Smooth muscle cell of the pulmonary artery (primary cell): ENCODE data around the gene IDH3G. TPM values are rescaled to one million over a fixed set of nuclear protein-coding genes. Genes with fewer than 3 reads are reported as not detected.

Source experiments
- total RNA-seq: library from RNA; depleted of rRNA; stranded (reverse); fragments of >200 nt; gene quantifications from 2 replicates; pipeline ENCODE4 v1.2.3, GENCODE V29; 2014

IDH3G gene
- total RNA-seq: 51.0 and 63.9 TPM in 2 replicates

GRCh38 chrX:153794018-153794896, at the start of gene IDH3G, which contains the start of gene SSR4:
IDH3G (minus strand) TSS chrX:153794375; CDS start chrX:153794326, 49 bp downstream.
SSR4 (plus strand) TSS chrX:153794668; CDS start chrX:153794688, 20 bp downstream.

DNA sequence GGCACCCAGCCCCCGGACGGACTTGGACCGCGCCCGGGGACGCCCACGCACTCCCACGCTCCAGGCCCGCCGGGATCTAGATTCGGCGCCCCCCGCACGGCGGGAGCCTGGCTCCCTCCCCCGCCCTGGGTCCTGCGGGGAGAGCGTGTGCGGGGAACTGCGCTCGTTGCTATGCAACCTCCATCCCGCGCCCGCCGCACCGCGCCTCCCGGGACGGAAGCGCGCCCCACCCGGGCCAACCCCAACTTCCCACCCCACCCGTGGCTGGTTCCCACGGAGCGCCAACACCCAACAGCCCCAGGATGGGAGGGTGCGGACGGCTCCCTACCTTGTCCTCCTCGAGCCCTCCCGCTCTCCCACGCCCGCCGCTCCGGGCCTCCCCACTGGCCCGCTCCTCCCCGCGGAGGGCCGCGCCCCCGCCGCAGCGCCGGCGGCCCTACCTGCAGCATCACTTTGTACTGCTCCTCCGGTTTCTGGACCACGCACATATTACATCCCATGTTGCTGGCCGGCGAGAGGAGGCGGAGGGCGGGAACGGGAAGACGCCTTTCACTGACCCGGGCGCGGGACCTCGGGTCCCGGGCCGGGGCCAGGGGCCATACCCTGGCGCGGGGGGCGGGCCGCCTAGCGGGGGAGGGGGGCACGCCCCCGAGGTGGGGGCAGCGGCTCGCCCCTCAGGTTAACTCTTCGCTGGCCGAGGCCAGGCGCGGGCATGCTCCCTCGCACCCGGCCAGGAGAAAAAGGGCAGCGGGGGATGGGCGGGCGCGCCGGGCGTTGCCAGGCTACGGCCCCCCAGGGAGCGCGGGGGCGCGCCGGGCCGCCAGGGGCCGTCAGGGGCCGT, 35.8 kb upstream of the IDH3G start, which contains the start of gene PDZD4:
Gene PDZD4, minus strand, starts transcription at position 746 of the 841 bp plus-strand sequence. Its CDS starts 246 bp downstream, at position 500.

DNA sequence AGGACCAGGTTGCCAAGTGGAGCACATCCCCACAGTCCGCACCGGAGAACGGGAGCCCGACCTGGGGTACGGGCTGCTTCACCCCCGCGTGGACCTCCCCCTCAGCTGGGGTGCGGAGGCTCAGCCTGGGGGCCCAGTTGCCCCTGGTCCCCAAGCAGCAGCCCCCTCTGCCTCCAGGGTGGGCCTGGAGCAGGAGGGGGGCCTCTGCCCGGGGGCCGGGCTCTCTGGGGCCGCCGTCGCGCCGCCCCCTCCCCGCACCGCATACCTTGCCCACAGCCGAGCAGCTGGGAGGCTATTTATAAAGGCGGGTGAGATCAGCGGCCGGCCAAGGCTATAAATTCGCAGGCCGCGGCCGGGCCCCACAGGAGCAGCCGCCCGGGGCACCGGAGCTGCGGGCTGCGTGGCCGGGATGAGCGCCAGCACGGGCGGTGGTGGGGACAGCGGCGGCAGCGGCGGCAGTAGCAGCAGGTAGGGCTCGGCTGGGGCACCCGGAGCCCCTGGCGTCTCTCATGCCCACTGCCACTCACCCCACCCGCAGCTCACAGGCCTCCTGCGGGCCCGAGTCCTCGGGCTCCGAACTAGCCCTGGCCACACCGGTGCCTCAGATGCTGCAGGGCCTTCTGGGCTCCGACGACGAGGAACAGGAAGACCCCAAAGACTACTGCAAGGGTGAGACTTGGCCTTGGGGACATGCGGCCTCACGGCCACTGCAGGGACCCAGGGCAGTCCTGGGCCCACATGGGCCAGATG, 13.3 kb downstream of the IDH3G start, which contains the start of gene SRPK3:
Gene SRPK3, plus strand, starts transcription at position 364 of the 750 bp plus-strand sequence. Its CDS starts 46 bp downstream, at position 410.

GRCh38 chrX:153763989-153764755, 30.0 kb downstream of the IDH3G start, which contains the start of gene PLXNB3:
PLXNB3 (plus strand) TSS chrX:153764249; CDS start chrX:153765536, 1,287 bp downstream.

Other genes starting within 250 kb of the IDH3G start
- 14.3 and 25.2 TPM in 2 replicates for gene CCNQ, start 195.2 kb downstream of the IDH3G start, total RNA-seq
- not detected in 2 replicates for gene DUSP9, start 147.2 kb downstream of the IDH3G start, total RNA-seq
- gene PNCK, start 120.6 kb downstream of the IDH3G start, total RNA-seq: 0.72 and 3.1 TPM in 2 replicates
- 31.0 and 56.2 TPM in 2 replicates for gene SLC6A8, start 106.4 kb downstream of the IDH3G start, total RNA-seq
- gene BCAP31, start 70.0 kb downstream of the IDH3G start, total RNA-seq: 168 and 187 TPM in 2 replicates
- 19.7 and 28.3 TPM in 2 replicates for gene ABCD1, start 69.5 kb downstream of the IDH3G start, total RNA-seq
- 15.2 and 19.4 TPM in 2 replicates for gene PLXNB3, start 30.1 kb downstream of the IDH3G start, total RNA-seq
- gene SRPK3, start 13.3 kb downstream of the IDH3G start, total RNA-seq: 0.91 and 3.6 TPM in 2 replicates
- gene SSR4, start 293 bp upstream of the IDH3G start, total RNA-seq: 103 and 105 TPM in 2 replicates
- gene PDZD4, start 36.2 kb upstream of the IDH3G start, total RNA-seq: 0.07 and 0.33 TPM in 2 replicates
- 4.6 and 6.7 TPM in 2 replicates for gene L1CAM, start 91.8 kb upstream of the IDH3G start, total RNA-seq
- gene AVPR2, start 110.3 kb upstream of the IDH3G start, total RNA-seq: not detected in 2 replicates
- 0.39 and 1.4 TPM in 2 replicates for gene ARHGAP4, start 131.9 kb upstream of the IDH3G start, total RNA-seq
- gene NAA10, start 140.7 kb upstream of the IDH3G start, total RNA-seq: 41.8 and 55.3 TPM in 2 replicates
- gene RENBP, start 150.3 kb upstream of the IDH3G start, total RNA-seq: 7.6 and 8.9 TPM in 2 replicates
- 22.7 and 26.2 TPM in 2 replicates for gene HCFC1, start 177.4 kb upstream of the IDH3G start, total RNA-seq
- 6.5 and 8.5 TPM in 2 replicates for gene TMEM187, start 178.4 kb upstream of the IDH3G start, total RNA-seq
- 60.3 and 110 TPM in 2 replicates for gene IRAK1, start 225.5 kb upstream of the IDH3G start, total RNA-seq